Parathyroid adenoma (tissue), 2 donors: Measurements from ENCODE around the gene STK32C.

Experiments
- H2AFZ ChIP-seq: fragments of 300-600 bp; sonication (generic); one replicate; pipeline ENCODE4 v1.7.0; 2017; ENCODE audit warnings: antibody characterized with exemption, mild to moderate bottlenecking
- H3K27ac ChIP-seq: fragments of 300-600 bp; sonication (generic); one replicate; pipeline ENCODE4 v1.7.0; 2017
- H3K27me3 ChIP-seq: fragments of 300-600 bp; sonication (generic); one replicate; pipeline ENCODE4 v1.7.0; 2017; ENCODE audit warnings: low read length; ENCODE audit not compliant: control insufficient read depth, insufficient read depth
- H3K36me3 ChIP-seq: fragments of 300-600 bp; sonication (generic); one replicate; pipeline ENCODE4 v1.7.0; 2017; ENCODE audit warnings: low read length; ENCODE audit not compliant: control insufficient read depth, insufficient read depth
- H3K4me1 ChIP-seq: fragments of 300-600 bp; sonication (generic); one replicate; pipeline ENCODE4 v1.7.0; 2017; ENCODE audit warnings: control low read depth
- H3K4me2 ChIP-seq: fragments of 300-600 bp; sonication (generic); one replicate; pipeline ENCODE4 v1.7.0; 2017; ENCODE audit warnings: low read length
- H3K4me3 ChIP-seq: fragments of 300-600 bp; sonication (generic); one replicate; pipeline ENCODE4 v1.7.0; 2017; ENCODE audit warnings: low read depth, low read length
- H3K79me2 ChIP-seq: fragments of 300-600 bp; sonication (generic); one replicate; pipeline ENCODE4 v1.7.0; 2017; ENCODE audit warnings: control low read depth
- H3K9ac ChIP-seq: fragments of 300-600 bp; sonication (generic); one replicate; pipeline ENCODE4 v1.7.0; 2017; ENCODE audit warnings: mild to moderate bottlenecking
- H3K9me3 ChIP-seq: fragments of 300-600 bp; sonication (generic); one replicate; pipeline ENCODE4 v1.7.0; 2017; ENCODE audit warnings: low read length; ENCODE audit not compliant: control insufficient read depth
- CTCF ChIP-seq: fragments of 300-600 bp; sonication (generic); IDR thresholded peaks from one replicate; pipeline ENCODE4 v1.7.0; 2017; ENCODE audit warnings: antibody characterized with exemption, mild to moderate bottlenecking
- donor health status: primary hyperparathyroidism.

The STK32C gene

GRCh38 chr10:132311338-132311939 lies 3.7 kb upstream of the STK32C start:
- H3K27me3 ChIP-seq, result no peaks in the 10 kb centered on the region
- no peak overlapping the region for H3K27ac ChIP-seq
- no peaks in the 10 kb centered on the region for H3K9me3 ChIP-seq
- no peak overlapping the region for H2AFZ ChIP-seq
- no peaks in the 10 kb centered on the region for H3K36me3 ChIP-seq
- peaks cover 2% of the 10 kb centered on the region for H3K4me1 ChIP-seq
- no peak for TF ChIP-seq CTCF
- no peak overlapping the region for H3K4me2 ChIP-seq
- H3K79me2 ChIP-seq, result no peaks in the 10 kb centered on the region
- H3K9ac ChIP-seq, result no peak overlapping the region
- H3K4me3 ChIP-seq, result no peak overlapping the region

GRCh38 chr10:132310701-132311337 lies 3.1 kb upstream of the STK32C start:
- no peaks in the 10 kb centered on the region for H3K79me2 ChIP-seq
- H3K4me2 ChIP-seq, result no peak overlapping the region
- H3K9me3 ChIP-seq, result no peaks in the 10 kb centered on the region
- H3K4me3 ChIP-seq, result no peak overlapping the region
- H3K27me3 ChIP-seq, result no peaks in the 10 kb centered on the region
- TF ChIP-seq CTCF, result no peak
- no peak overlapping the region for H2AFZ ChIP-seq
- H3K27ac ChIP-seq, result no peak overlapping the region
- no peak overlapping the region for H3K9ac ChIP-seq
- no peaks in the 10 kb centered on the region for H3K36me3 ChIP-seq
- H3K4me1 ChIP-seq, result peaks cover 2% of the 10 kb centered on the region

GRCh38 chr10:132309879-132310591 lies 2.3 kb upstream of the STK32C start:
- Histone ChIP-seq H3K9ac (no peak overlapping the region), H3K4me1 (peaks cover 2% of the 10 kb centered on the region), H3K9me3 (no peaks in the 10 kb centered on the region), H3K27me3 (no peaks in the 10 kb centered on the region), H3K36me3 (no peaks in the 10 kb centered on the region), H3K4me2 (no peak overlapping the region), H3K4me3 (no peak overlapping the region), H3K79me2 (no peaks in the 10 kb centered on the region), H3K27ac (no peak overlapping the region), H2AFZ (no peak overlapping the region)
- no peak for TF ChIP-seq CTCF

GRCh38 chr10:132309471-132309865 lies 1.7 kb upstream of the STK32C start:
- Histone ChIP-seq H3K27me3 (no peaks in the 10 kb centered on the region), H3K4me2 (no peak overlapping the region), H3K4me3 (no peak overlapping the region), H3K79me2 (no peaks in the 10 kb centered on the region), H3K9ac (no peak overlapping the region), H3K36me3 (no peaks in the 10 kb centered on the region), H2AFZ (no peak overlapping the region), H3K9me3 (no peaks in the 10 kb centered on the region), H3K4me1 (peaks cover 2% of the 10 kb centered on the region), H3K27ac (no peak overlapping the region)
- TF ChIP-seq CTCF, result no peak
